Neural cell (in vitro differentiated cells): ENCODE data around the gene ICAM3. TPM values are rescaled to one million over a fixed set of nuclear protein-coding genes. Genes with fewer than 3 reads are reported as not detected.

ENCODE experiments used
- H2AFZ ChIP-seq: fragments of 200-600, 300-800 bp; sonication (generic), shearing (Covaris generic); 2 replicates; pipeline ENCODE4 v1.6.0; 2014; ENCODE audit warnings: low read depth, mild to moderate bottlenecking, antibody characterized with exemption, low read length, moderate library complexity
- H3F3A ChIP-seq: fragments of 200-600 bp; shearing (Covaris generic); 2 replicates; pipeline ENCODE4 v1.6.1; 2016; ENCODE audit warnings: mild to moderate bottlenecking, moderate library complexity, mixed read lengths, antibody characterized with exemption, low read length; ENCODE audit not compliant: insufficient read depth, poor library complexity, severe bottlenecking
- H3K27ac ChIP-seq: fragments of 200-600, 300-800 bp; sonication (generic), shearing (Covaris generic); 2 replicates; pipeline ENCODE4 v1.5.1; 2014; ENCODE audit warnings: mild to moderate bottlenecking, low read length, moderate library complexity
- H3K27me3 ChIP-seq: fragments of 300-800, 200-600 bp; sonication (generic), shearing (Covaris generic); 2 replicates; pipeline ENCODE4 v1.6.0; 2014; ENCODE audit warnings: mild to moderate bottlenecking, low read depth, low read length, moderate library complexity; ENCODE audit not compliant: insufficient read depth
- H3K36me3 ChIP-seq: fragments of 300-800, 200-600 bp; sonication (generic), shearing (Covaris generic); 2 replicates; pipeline ENCODE4 v1.5.1; 2014; ENCODE audit warnings: mild to moderate bottlenecking, antibody characterized with exemption, low read length, moderate library complexity; ENCODE audit not compliant: insufficient read depth
- H3K4me2 ChIP-seq: fragments of 300-800, 200-600 bp; sonication (generic), shearing (Covaris generic); 2 replicates; pipeline ENCODE4 v1.6.0; 2014; ENCODE audit warnings: mild to moderate bottlenecking, low read length
- H3K4me3 ChIP-seq: fragments of 300-800, 200-600 bp; sonication (generic), shearing (Covaris generic); 2 replicates; pipeline ENCODE4 v1.5.1; 2014; ENCODE audit warnings: mild to moderate bottlenecking, low read length, moderate library complexity
- H3K79me2 ChIP-seq: fragments of 200-600 bp; shearing (Covaris generic); replicated peaks from 2 replicates; pipeline ENCODE4 v1.6.0; 2014; ENCODE audit warnings: mild to moderate bottlenecking, low read length, moderate library complexity; ENCODE audit not compliant: insufficient read depth
- H3K9ac ChIP-seq: fragments of 300-800, 200-600 bp; sonication (generic), shearing (Covaris generic); 2 replicates; pipeline ENCODE4 v1.6.1; 2016; ENCODE audit warnings: mild to moderate bottlenecking, low read length, mixed read lengths
- H3K9me2 ChIP-seq: fragments of 200-600 bp; shearing (Covaris generic); 2 replicates; pipeline ENCODE4 v1.6.1; 2016; ENCODE audit warnings: mild to moderate bottlenecking, low read length, mixed read lengths; ENCODE audit not compliant: insufficient read depth
- H3K9me3 ChIP-seq: fragments of 200-600, 300-800 bp; sonication (generic), shearing (Covaris generic); 2 replicates; pipeline ENCODE4 v1.6.1; 2016; ENCODE audit warnings: mild to moderate bottlenecking, mixed run types, low read length, moderate library complexity, mixed read lengths
- H4K20me1 ChIP-seq: fragments of 200-600 bp; shearing (Covaris generic); 2 replicates; pipeline ENCODE4 v1.6.1; 2016; ENCODE audit warnings: mild to moderate bottlenecking, mixed run types; ENCODE audit not compliant: insufficient read depth
- CTCF ChIP-seq: fragments of 450-650 bp; IDR thresholded peaks from 2 replicates; pipeline ENCODE4 v1.5.1; 2014; ENCODE audit warnings: antibody characterized with exemption, mild to moderate bottlenecking, moderate library complexity; ENCODE audit not compliant: poor library complexity, severe bottlenecking
- EP300 ChIP-seq: fragments of 450-650 bp; conservative IDR thresholded peaks from 2 replicates; pipeline ENCODE4 v1.6.1; 2014; ENCODE audit warnings: antibody characterized with exemption, mild to moderate bottlenecking, moderate library complexity; ENCODE audit not compliant: poor library complexity, severe bottlenecking
- EZH2 ChIP-seq: fragments of 200-600, 300-800 bp; shearing (Covaris generic), sonication (generic); IDR thresholded peaks from 2 replicates; pipeline ENCODE4 v1.6.1; 2014; ENCODE audit warnings: antibody characterized with exemption, low read length, borderline replicate concordance, mild to moderate bottlenecking; ENCODE audit not compliant: insufficient read depth, poor library complexity, severe bottlenecking
- MXI1 ChIP-seq: fragments of 450-650 bp; conservative IDR thresholded peaks from 2 replicates; pipeline ENCODE4 v1.6.1; 2014; ENCODE audit warnings: antibody characterized with exemption, mild to moderate bottlenecking; ENCODE audit not compliant: poor library complexity, severe bottlenecking
- POLR2AphosphoS5 ChIP-seq: IDR thresholded peaks from 2 replicates; pipeline ENCODE4 v1.6.1; 2012
- RAD21 ChIP-seq: fragments of 450-650 bp; conservative IDR thresholded peaks from 2 replicates; pipeline ENCODE4 v1.6.1; 2014; ENCODE audit warnings: antibody characterized with exemption, mild to moderate bottlenecking, moderate library complexity
- REST ChIP-seq: IDR thresholded peaks from 2 replicates; pipeline ENCODE4 v1.6.1; 2012; ENCODE audit warnings: borderline replicate concordance
- SMC3 ChIP-seq: fragments of 450-650 bp; conservative IDR thresholded peaks from 2 replicates; pipeline ENCODE4 v1.6.1; 2014; ENCODE audit warnings: antibody characterized with exemption, mild to moderate bottlenecking, moderate library complexity; ENCODE audit not compliant: poor library complexity
- TAF1 ChIP-seq: IDR thresholded peaks from 2 replicates; pipeline ENCODE4 v1.6.1; 2012; ENCODE audit warnings: low read depth
- polyA plus RNA-seq: library from polyadenylated mRNA; depleted of rRNA; stranded (reverse); fragments of >200 nt; gene quantifications from 2 replicates; pipeline ENCODE4 v1.2.3, GENCODE V29; 2014

The ICAM3 gene
- polyA plus RNA-seq, 1 donor from 2014 or later = 0.53 TPM

GRCh38 chr19:10333758-10334587, 5.5 kb downstream of the ICAM3 start:
- peak overlapping the region; percentile 76 for H2AFZ ChIP-seq
- no peaks in the 10 kb centered on the region for H3K9me2 ChIP-seq
- peak overlapping the region; percentile 91 for H3K4me3 ChIP-seq
- no peaks in the 10 kb centered on the region for H3K36me3 ChIP-seq
- H4K20me1 ChIP-seq = no peaks in the 10 kb centered on the region
- no peaks in the 10 kb centered on the region for H3K9me3 ChIP-seq
- TF ChIP-seq MXI1 (no peak), CTCF (no peak), EZH2 (no peak), TAF1 (no peak), REST (no peak), EP300 (no peak), POLR2AphosphoS5 (no peak), SMC3 (no peak), RAD21 (no peak)
- peaks cover 22% of the 10 kb centered on the region for H3K79me2 ChIP-seq
- no peaks in the 10 kb centered on the region for H3F3A ChIP-seq
- H3K4me2 ChIP-seq = peak overlapping the region; percentile 40
- H3K27me3 ChIP-seq = no peaks in the 10 kb centered on the region
- peak overlapping the region; percentile 92 for H3K9ac ChIP-seq
- H3K27ac ChIP-seq = peak overlapping the region; percentile 98

GRCh38 chr19:10332965-10333757, 6.3 kb downstream of the ICAM3 start, which contains the start of gene RAVER1:
Gene RAVER1 (minus strand): TSS chr19:10333529. CDS start chr19:10333507, 22 bp downstream.
- H3K4me3 ChIP-seq = peak within 1 kb of the TSS; percentile 91
- H3K4me2 ChIP-seq = peak within 1 kb of the TSS; percentile 88
- H2AFZ ChIP-seq = peak within 1 kb of the TSS; percentile 83
- no peaks in the 10 kb centered on the region for H3F3A ChIP-seq
- peak within 1 kb of the TSS; percentile 92 for H3K9ac ChIP-seq
- peak within 1 kb of the TSS; percentile 98 for H3K27ac ChIP-seq
- no peaks in the 10 kb centered on the region for H4K20me1 ChIP-seq
- no peaks in the 10 kb centered on the region for H3K9me3 ChIP-seq
- H3K27me3 ChIP-seq = no peaks in the 10 kb centered on the region
- no peaks in the 10 kb centered on the region for H3K36me3 ChIP-seq
- peak; percentile 94 for TF ChIP-seq TAF1
- TF ChIP-seq RAD21 = peak; percentile 46
- peak; percentile 92 for TF ChIP-seq POLR2AphosphoS5
- peak; percentile 64 for TF ChIP-seq SMC3
- TF ChIP-seq REST = peak; percentile 87
- TF ChIP-seq MXI1 = peak; percentile 89
- TF ChIP-seq CTCF = peak; percentile 56
- TF ChIP-seq EP300 = peak; percentile 72
- TF ChIP-seq EZH2 = no peak
- H3K79me2 ChIP-seq = peaks cover 22% of the 10 kb centered on the region
- no peaks in the 10 kb centered on the region for H3K9me2 ChIP-seq
